Activated CD4-positive, alpha-beta T cell treated with anti-CD3 and anti-CD28 coated beads for 1 hour (primary cell): ENCODE data around the gene SBF2.
"Not testable (repeated sequence)": the region's sequence is repeated elsewhere in the genome, so short reads cannot be mapped to it uniquely, and the experiment has no call there.

ENCODE experiments used
- DNase-seq: peaks from one replicate; pipeline ENCODE4 v3.0.0-alpha.2; 2020

The SBF2 gene

GRCh38 chr11:10298342-10298741 is 4.3 kb upstream of the SBF2 start:
- DNase-seq = no peak

GRCh38 chr11:10295064-10295901 is 1.3 kb upstream of the SBF2 start:
- DNase-seq = no peak

- DNase-seq = no peak
These were observed 403 bp upstream of the SBF2 start for GRCh38 chr11:10294290-10294953.

- no peak for DNase-seq
These were observed 2.0 kb downstream of the SBF2 start for GRCh38 chr11:10291801-10292638.

GRCh38 chr11:10289765-10290380 is 4.1 kb downstream of the SBF2 start:
- DNase-seq = no peak

- DNase-seq = no peak
These were observed 4.9 kb downstream of the SBF2 start for GRCh38 chr11:10288881-10289764.

- no peak for DNase-seq
These were observed 6.0 kb downstream of the SBF2 start for GRCh38 chr11:10287766-10288715.

GRCh38 chr11:10287140-10287539 is 6.9 kb downstream of the SBF2 start:
- no peak for DNase-seq

GRCh38 chr11:10285148-10285802 is 8.7 kb downstream of the SBF2 start:
- DNase-seq = no peak

- DNase-seq = no peak
These were observed 10.0 kb downstream of the SBF2 start for GRCh38 chr11:10283991-10284390.

- no peak for DNase-seq
These were observed 11.9 kb downstream of the SBF2 start for GRCh38 chr11:10282117-10282516.

GRCh38 chr11:10275714-10276113 is 18.3 kb downstream of the SBF2 start:
- no peak for DNase-seq

GRCh38 chr11:10274726-10275125 is 19.3 kb downstream of the SBF2 start:
- DNase-seq = no peak

- no peak for DNase-seq
These were observed 20.3 kb downstream of the SBF2 start for GRCh38 chr11:10273738-10274137.

- no peak for DNase-seq
These were observed 21.9 kb downstream of the SBF2 start for GRCh38 chr11:10272132-10272531.

GRCh38 chr11:10268746-10269488 is 25.1 kb downstream of the SBF2 start:
- no peak for DNase-seq

GRCh38 chr11:10267821-10268220 is 26.2 kb downstream of the SBF2 start:
- DNase-seq = no peak

GRCh38 chr11:10265936-10266335 is 28.1 kb downstream of the SBF2 start:
- DNase-seq = no peak

- not testable (repeated sequence) for DNase-seq
These were observed 29.3 kb downstream of the SBF2 start for GRCh38 chr11:10264716-10265115.
